ENCODE data around the gene GPR152.

The GPR152 gene

DNA sequence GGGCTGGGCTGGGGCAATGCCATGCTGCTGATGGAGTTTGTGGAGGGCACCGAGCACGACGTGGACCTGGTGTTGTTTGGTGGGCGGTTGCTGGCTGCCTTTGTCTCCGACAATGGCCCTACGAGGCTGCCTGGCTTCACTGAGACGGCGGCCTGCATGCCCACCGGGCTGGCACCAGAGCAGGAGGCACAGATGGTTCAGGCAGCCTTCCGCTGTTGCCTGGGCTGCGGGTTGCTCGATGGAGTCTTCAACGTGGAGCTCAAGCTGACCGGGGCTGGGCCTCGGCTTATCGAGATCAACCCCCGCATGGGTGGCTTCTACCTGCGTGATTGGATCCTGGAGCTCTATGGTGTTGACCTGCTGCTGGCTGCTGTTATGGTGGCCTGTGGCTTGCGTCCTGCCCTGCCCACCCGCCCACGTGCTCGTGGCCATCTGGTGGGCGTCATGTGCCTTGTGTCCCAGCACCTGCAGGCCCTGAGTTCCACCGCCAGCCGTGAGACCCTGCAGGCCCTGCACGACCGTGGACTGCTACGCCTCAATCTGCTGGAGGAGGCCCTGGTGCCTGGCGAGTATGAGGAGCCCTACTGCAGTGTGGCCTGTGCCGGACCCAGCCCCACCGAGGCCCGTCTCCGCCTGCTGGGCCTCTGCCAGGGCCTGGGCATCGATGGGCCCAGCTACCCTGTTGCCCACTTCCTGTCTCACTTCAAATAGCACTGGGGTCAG lies 28.5 kb downstream of the GPR152 start:
- no peak for DNase-seq (ENCODE audit: low read depth in 2 of 2)

DNA sequence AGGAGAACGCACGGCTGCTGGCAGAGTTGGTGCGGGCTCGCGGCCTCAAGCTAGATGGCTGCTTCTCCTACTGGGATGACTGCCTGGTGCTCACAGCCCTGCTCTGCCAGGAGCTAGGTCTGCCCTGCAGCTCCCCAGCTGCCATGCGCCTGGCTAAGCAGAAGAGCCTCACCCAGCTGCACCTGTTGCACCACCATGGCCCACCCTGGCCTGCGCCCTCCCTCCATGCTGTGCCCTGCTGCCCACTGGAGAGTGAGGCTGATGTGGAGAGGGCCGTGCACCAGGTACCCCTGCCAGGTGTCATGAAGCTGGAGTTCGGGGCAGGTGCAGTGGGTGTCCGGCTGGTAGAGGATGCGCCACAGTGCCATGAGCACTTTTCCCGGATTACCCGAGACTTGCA lies 29.1 kb downstream of the GPR152 start:
- no peak for DNase-seq (ENCODE audit: low read depth in 2 of 2)

DNA sequence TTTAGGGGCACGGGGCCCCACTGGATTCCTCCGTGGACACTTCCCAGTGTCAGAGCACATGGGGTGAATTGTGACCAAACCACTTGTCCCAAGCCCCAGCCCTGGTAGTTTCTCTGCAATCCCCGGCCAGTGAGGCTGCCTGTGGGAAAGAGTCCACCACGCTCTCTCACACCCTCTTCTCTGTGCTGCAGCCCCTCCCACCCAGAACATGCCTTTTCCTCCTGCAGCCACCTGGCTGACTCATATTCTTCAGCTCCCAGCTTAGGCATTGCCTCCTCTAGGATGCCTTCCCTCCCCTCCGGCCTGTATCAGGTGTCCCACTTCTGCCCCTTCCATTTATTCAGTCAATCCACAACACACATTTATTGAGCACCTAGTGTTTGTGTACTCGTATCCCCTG lies 29.6 kb downstream of the GPR152 start:
- no peak for DNase-seq (ENCODE audit: low read depth in 2 of 2)

DNA sequence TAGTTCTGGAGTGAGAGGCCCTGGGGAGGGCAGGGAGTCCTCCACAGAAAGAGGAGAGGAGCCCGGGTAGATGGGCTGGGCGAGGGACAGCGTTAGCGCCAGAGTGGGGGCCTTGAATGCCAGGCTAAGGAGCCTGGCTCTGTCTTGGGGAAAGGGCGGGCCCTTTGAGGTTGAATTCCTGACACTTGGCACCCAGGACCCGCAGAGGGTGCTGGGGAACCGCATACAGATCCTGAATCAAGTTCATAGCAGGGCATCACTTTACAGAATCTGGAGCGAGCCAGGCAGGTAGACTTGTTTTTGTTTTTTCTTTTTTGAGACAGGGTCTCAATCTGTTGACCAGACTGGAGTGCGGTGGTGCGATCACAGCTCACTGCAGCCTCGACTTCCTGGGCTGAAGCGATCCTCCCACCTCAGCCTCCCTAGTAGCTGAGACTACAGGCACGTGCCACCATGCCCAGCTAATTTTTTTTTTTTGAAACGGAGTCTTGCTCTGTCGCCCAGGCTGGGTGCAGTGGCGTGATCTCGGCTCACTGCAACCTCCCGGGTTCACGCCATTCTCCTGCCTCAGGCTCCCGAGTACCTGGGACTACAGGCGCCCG lies 31.0 kb downstream of the GPR152 start:
- DNase-seq (ENCODE audit: low read depth in 2 of 2): no peak

DNA sequence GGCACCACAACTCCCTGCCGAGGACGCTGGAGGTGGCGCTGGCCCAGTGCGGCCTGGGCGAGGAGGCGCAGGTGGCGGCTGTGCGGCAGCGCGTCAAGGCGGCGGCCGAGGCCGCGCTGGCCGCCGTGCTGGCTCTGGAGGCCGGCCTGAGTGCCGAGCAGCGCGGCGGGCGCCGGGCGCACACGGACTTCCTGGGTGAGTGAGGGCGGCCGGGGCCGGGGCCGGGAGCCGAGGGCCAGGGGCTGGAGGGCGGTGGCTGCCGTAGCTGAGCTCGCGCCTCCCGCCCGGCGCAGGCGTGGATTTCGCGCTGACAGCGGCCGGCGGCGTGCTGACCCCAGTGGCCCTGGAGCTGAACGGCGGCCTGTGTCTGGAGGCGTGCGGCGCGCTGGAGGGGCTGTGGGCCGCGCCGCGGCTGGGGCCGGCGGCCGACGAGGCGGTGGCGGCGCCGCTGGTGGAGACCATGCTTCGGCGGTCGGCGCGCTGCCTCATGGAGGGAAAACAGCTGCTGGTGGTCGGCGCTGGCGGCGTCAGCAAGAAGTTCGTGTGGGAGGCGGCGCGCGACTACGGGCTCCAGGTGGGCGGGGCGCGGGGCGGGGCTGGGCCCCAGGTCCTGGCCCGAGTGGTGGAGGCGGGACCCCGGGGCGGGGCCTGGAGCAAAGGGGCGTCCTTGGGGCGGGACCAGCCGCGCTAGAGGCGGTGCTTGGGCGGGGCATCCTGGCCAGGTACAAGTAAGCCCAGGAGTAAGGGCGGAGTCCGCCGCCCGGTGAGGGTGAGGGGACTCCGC lies 31.7 kb downstream of the GPR152 start:
- DNase-seq (ENCODE audit: low read depth in 2 of 2): peak; percentile 96 to 99

DNA sequence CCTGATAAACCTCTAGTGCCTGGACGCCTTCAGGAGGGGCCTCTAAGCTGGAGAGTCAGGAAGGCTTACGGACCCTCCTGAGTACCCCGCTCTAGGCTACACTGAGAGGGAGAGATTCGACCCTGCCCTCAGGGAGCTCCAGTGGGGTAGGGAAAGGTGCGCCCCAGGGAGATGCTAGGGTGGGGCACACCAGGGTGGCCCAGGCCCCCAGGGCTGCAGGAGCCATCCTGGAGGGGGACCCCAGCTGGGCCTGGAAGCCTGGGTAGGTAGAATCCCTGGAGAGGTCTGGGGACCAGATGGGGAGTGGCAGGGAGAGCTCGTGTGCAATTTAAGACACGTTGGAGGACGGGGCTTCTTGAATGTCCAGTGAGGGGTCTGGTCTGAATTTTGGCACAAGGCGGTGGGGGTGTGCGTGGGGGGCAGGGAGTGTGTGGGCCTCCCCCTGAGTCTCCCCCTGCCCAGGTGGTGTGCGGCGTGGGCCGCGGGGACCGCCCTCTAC lies 32.3 kb downstream of the GPR152 start:
- no peak for DNase-seq (ENCODE audit: low read depth in 2 of 2)

DNA sequence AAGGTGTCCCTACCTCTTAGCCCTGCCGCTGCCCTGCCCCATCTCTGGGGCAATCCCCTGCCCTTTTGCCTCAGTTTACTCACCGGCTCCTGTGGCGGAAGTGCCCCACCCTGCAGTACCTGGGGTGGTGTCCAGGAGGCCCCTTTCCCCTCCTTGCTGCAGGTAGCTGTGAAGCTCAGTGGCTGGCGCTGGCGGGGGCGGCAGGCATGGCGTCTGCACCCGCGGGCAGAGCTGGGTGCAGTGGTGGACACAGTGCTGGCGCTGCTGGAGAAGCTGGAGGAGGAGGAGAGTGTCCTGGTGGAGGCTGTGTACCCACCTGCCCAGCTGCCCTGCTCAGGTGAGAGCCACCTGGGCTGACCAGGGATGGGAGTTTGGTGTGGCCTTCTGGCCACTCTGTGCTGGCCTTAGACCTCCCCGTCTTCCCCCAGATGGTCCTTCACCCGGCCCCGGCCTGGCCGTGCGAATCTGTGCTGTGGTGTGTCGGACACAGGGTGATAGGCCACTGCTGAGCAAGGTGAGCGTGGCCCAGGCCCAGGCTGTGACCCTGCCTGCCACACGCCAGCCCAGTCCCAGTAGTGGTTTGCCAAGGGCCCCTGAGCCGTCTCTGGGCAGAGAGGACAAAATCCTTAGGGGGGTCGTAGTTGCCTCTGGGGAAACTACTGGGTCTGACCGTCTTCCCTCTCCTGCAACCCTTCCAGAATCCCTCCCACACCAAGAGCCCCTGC lies 33.0 kb downstream of the GPR152 start:
- no peak for DNase-seq (ENCODE audit: low read depth in 2 of 2)

DNA sequence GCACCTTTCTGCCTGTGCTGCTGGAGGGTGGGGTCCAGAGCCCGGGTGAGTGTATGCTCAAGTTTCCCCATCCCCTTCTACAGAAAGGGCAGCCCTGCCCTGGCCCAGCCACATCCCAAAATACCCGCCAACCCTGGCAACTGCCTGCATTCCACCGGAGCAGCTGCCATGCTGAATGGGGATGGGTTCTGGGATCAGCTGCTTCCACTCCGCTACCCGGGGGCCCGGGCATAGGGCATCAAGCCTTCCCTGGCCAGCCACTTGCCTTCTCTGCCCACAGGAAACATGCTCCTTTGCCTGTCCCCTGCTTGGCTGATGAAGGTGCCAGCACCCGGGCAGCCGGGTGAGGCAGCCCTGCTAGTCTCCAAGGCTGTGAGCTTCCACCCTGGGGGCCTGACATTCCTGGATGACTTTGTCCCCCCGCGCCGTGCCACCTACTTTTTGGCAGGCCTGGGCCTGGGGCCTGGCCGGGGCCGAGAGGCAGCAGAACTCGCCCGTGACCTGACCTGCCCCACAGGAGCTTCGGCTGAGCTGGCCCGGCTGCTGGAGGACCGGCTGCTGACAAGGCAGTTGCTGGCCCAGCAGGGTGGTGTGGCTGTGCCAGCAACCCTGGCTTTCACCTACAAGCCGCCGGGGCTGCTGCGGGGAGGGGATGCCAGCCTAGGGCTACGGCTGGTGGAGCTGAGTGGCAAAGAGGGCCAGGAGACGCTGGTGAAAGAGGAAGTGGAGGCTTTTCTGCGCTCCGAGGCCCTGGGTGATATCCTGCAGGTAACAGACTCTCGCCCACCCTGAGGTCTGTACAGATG lies 33.9 kb downstream of the GPR152 start:
- DNase-seq (ENCODE audit: low read depth in 2 of 2): no peak

DNA sequence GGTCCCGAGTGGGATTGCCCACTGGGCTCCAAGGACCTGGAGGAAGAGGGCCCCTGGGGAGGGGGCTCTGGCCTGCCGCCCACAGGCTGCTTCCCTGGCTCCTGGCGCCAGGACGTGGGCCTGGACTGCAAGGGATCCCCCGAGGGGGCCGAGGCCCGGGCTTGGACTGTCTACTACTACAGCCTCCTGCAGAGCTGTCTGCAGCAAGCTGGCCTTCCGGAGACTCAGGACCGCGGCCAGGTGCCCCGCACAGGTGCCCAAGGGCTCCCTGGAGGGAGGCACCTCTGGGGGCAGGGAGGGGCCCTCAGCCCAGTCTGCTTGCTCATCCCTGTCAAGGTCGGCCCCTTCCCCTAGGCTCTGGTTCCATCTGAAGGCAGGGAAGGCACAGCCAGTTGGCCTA lies 35.1 kb downstream of the GPR152 start:
- no peak for DNase-seq (ENCODE audit: low read depth in 2 of 2)

DNA sequence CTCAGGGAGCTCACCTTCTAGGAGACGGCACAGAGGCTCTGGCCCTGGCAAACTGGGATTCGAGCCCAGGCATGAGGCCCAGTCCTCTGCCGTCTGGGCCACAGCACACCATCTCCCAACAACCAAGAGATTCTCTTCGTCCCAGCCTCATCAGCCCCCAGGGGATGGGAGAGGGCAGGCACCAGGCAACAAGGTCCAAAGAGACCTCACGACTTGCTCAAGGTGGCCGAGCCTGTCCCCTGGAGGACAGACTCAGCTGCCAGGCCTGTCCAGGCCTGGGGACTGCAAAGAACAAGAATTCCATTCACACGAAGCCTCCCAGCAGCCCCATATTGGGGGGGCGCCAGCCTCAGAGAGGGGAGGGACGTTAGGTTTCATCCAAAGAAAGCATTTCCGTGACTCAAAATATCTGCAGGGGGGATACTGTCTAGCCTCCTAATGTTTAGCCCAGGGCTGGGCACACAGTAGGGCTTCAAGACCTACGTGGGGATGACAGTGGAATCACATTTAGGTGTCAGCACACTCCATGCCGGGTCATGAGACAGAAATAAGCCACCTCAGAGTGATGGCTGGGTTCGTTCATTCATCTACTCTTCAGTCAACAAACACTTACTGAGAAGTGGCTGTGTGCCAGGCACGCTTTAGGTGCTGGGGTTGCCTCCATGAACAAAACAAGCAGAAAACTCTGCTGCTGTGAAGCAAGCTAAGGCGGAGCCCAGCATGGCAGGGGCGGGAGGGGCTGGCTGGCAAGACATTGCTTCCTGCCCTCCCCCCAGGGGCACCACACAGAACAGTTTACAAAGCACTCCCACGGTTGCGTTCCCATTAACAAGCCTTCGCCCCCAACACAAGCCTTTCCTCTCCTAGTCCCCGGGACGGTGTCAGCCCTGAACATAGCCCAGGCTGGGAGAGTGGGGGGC lies 35.9 kb downstream of the GPR152 start:
- DNase-seq (ENCODE audit: low read depth in 2 of 2): no peak

DNA sequence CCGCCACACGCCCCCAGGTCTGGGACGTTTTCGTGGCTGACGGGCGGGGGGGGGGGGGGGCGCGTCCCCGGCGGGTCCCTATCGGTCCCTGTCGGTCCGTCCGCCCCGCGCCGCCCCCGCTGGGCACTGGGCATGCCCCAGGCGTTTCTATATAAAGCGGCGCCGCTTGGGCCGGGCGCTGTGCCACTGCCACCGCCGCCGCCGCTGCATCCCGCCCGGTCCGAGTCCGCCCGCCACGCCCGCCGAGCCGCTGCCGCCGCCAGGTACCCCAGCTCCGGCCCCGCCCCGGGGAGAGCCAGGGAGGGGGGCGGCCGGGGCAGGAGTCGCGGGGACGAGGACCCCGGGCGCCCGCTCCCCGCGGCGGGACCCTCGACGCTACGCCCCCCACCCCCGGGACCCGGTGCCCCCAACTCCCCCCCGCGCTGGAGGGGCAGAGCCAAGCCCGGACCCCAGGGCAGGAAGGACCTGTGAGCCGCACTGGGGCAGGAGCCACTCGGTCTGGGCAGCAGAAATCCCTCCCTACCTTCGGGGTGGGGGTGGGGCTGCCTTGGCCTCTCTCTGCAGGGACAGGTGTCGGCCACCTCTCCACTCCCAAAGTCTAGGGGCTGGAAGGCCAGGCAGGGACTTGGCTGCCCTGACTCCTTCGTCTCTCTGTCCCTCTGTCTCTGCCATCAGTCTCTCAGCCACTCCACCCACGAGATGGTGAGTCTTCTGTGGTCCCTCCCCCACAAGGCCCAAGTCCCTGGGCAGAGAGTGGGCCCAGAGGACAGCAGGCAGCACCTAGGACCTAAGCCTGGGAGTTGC lies 36.8 kb downstream of the GPR152 start, which contains the start of gene CARNS1:
Gene CARNS1, plus strand, starts transcription at position 178 of the 804 bp plus-strand sequence. Its CDS starts 522 bp downstream, at position 700.
- no peak for DNase-seq (ENCODE audit: low read depth in 2 of 2)

DNA sequence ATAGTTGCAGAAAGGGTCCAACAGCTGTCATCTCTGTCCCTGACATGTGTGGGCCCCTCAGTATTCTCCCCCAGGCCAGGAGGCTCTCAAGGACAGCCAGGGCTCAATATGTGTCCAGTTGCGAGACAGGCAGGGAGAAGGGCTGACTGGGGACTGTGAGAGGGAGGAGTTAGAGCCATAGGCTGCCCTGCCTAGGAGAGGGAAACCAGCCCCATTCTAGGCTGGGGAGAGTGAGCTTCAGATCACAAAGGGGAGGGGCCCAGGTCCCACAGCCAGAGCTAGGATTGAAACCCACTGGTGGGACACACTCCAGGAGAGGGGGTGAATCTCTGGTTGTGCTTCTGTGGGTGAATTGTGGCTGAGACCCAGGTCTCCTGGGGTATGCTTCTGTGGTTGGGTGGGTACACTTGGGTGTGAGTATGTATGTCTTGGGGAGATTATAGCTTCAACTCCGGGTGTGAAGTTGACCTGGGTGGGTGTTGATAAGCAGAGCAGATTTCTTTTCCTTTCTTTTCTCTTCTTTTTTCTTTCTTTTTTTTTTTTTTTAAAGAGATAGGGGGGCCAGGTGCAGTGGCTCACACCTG lies 39.2 kb downstream of the GPR152 start:
- no peak for DNase-seq (ENCODE audit: low read depth in 2 of 2)

DNA sequence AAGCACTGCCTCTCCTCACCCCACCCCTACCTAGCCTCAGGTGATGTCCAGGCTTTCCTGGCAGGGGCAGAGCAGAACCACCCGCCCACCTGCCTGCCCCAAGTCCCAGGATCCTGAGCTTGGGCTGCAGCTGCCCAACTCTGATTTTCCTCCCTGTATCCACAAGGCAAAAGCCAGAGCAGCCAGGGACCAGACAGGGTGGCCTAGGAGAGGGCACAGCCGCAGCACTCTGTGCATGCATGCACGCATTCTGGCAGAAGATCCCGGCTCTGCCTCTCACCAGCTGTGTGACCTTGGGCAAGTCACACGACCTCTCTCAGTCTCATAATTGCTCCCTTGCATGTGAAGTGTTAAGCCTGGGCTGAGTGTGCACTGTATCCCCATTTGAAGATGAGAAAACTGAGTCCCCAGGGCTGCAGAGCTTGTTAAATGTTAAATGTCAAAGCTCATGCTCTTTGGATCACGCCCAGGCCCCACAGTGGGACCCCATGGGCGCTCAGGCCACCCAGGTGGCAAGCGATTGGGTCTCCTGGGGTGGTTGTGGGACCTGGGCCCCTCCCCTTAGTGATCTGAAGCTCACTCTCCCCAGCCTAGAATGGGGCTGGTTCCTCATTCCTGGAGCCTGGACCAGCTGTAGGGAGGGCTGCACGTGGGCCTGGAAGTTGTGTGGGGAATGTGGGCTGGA lies 39.9 kb downstream of the GPR152 start:
- DNase-seq (ENCODE audit: low read depth in 2 of 2): no peak

DNA sequence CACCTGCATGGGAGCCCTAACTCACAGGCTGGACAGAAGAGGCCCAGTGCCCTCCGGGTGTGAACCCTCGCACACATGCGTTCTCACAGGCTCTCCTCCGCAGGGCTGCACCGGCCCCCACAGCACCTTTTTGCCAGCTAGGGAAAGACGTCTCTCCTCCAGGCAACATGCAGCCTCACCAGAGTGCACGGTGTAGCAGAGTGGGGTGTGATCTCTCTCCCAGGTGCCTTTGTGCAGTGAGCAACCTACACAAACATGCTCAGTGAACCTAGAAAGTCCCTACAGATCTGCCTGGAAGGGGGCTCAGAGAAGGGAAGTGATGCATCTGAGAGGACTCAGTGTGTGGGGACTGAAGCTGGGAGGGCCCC lies 40.8 kb downstream of the GPR152 start:
- no peak for DNase-seq (ENCODE audit: low read depth in 2 of 2)

DNA sequence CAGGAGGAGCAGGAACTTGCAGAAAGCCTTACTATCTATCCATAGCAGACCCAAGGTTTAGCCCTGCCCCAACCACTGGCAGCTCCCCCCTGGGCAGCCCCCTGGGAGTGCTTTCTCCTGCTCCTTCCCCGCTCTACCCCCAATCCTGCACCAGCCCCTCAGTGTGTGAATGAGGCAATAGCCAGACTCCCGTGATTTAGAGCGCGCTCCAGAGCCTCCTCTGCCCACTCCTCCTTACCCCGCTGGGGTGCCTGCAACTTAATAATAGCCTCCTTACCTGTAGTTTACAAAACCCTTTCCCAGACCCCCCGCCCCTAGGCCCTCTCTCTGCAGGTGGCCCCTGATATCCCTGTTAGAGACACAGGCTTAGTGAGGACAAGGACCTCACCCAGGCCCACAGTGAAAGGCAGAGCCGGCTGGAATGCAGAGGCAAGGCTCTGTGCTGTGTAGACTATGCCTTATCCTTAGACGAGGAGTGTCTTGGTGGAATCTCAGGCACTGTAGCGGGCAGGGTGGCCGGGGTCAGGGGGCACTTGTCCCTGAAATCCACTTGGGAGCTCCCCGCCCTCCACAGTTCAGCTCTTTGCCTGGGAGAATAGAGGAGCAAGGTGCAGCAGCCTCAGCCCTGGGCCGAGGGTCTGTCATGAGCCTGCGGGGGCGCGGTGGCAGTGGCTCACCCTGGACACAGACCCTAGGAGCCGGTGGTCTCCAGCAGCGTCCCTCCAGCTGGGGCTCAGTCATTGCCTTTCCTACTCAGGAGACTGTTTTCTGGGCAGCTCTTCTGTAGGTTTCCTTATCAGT lies 41.3 kb downstream of the GPR152 start:
- no peak for DNase-seq (ENCODE audit: low read depth in 2 of 2)

DNA sequence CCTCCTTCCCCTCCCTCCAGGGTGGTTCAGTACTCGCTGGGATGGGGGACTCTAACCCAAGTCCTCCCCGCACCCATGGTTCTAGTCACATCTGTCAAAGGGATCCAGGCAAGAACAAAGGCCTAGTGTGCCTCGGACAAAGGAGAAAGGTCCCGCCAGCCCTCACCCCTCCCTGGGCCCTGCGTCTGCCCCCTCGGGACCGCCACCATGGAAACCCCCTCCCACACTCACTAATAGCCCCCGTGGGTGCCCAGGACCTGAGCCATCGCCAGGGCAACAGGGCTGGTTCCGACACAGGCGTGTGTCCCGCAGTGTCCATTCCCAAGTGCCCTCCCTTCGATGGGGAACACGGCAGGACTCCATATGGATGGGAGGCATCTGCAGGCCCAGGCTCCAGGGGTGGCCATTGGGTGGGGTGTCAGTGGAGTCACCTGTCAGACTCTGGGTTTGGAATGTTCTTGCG lies 42.1 kb downstream of the GPR152 start:
- no peak for DNase-seq (ENCODE audit: low read depth in 2 of 2)

DNA sequence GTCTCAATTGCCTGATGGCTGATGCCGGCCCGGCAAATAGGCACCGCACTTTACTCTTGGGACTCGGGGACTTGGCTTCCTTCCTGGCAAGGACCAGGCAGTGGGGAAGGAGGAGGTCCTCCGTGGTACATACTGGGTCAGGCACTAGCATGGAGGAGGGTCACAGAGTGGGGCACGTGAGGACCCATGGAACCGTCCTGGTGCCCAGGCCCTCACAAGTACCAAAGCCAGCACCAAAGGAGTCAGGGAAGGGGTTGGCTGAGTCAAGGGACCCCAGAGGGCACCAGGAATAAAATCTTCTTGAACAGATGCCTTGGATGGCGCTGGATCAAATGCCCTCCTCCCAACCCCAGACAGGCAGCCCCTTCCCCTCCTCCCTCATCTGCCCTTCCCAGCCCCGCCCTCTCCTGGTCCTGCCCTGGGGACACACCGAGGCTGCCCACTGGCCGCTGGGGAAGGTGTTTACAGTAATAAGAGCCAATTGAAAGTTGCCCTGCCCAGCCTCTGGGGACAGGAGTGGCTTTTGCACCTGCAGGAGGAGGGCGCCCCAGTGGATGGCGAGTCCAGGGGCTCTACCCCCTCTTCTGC lies 42.7 kb downstream of the GPR152 start:
- no peak for DNase-seq (ENCODE audit: low read depth in 2 of 2)
